ENCODE measurements around the gene PLCB3. TPM values are rescaled to one million over a fixed set of nuclear protein-coding genes. Genes with fewer than 3 reads are reported as not detected.

Gene PLCB3
- total RNA-seq, 4 donors from 2014 or later, result 196 to 453 (median 359) TPM

- peaks cover 0 to 96% (median 0%) of the 10 kb centered on the region in 3 donors for H3K36me3 ChIP-seq
- peaks cover 0 to 35% (median 0%) of the 10 kb centered on the region in 4 donors for H3K4me1 ChIP-seq
- TF ChIP-seq POLR2A (IDR thresholded peaks at IDR 0.05) (no peak), CTCF (IDR thresholded peaks at IDR 0.05) (no peak)
- H3K27me3 ChIP-seq, result no peaks in the 10 kb centered on the region
- H3K4me3 ChIP-seq, result no peak overlapping the region
- H3K9me3 ChIP-seq, result no peaks in the 10 kb centered on the region
- no peak for DNase-seq
- no peak overlapping the region for H3K27ac ChIP-seq
These were observed 7.7 kb downstream of the PLCB3 start for GRCh38 chr11:64258946-64259532.

- TF ChIP-seq POLR2A (IDR thresholded peaks at IDR 0.05) (no peak), CTCF (IDR thresholded peaks at IDR 0.05) (no peak)
- Histone ChIP-seq H3K9me3 (no peaks in the 10 kb centered on the region), H3K36me3 (peaks cover 0 to 96% (median 0%) of the 10 kb centered on the region in 3 donors), H3K27me3 (no peaks in the 10 kb centered on the region), H3K27ac (no peak overlapping the region), H3K4me3 (no peak overlapping the region), H3K4me1 (peaks cover 0 to 34% (median 0%) of the 10 kb centered on the region in 4 donors)
- DNase-seq, result no peak
These were observed 8.3 kb downstream of the PLCB3 start for GRCh38 chr11:64259533-64260067.

- Histone ChIP-seq H3K4me3 (no peak overlapping the region), H3K36me3 (peaks cover 0 to 96% (median 0%) of the 10 kb centered on the region in 3 donors)
- no peak for DNase-seq
These were observed 8.9 kb downstream of the PLCB3 start for GRCh38 chr11:64260147-64260708.

GRCh38 chr11:64261556-64262080 lies 10.3 kb downstream of the PLCB3 start:
- Histone ChIP-seq H3K36me3 (peaks cover 0 to 96% (median 0%) of the 10 kb centered on the region in 3 donors), H3K4me1 (peaks cover 0 to 34% (median 0%) of the 10 kb centered on the region in 4 donors), H3K4me3 (no peak overlapping the region), H3K27ac (no peak overlapping the region), H3K27me3 (no peaks in the 10 kb centered on the region), H3K9me3 (no peaks in the 10 kb centered on the region)
- DNase-seq, result no peak
- TF ChIP-seq CTCF (IDR thresholded peaks at IDR 0.05) (no peak), POLR2A (IDR thresholded peaks at IDR 0.05) (no peak)

More at GRCh38 chr11:64260147-64260708, 8.9 kb downstream of the PLCB3 start:
- Histone ChIP-seq H3K9me3 (no peaks in the 10 kb centered on the region), H3K27ac (no peak overlapping the region), H3K4me1 (peaks cover 0 to 34% (median 0%) of the 10 kb centered on the region in 4 donors), H3K27me3 (no peaks in the 10 kb centered on the region)
- TF ChIP-seq CTCF (IDR thresholded peaks at IDR 0.05) (no peak), POLR2A (IDR thresholded peaks at IDR 0.05) (no peak)

GRCh38 chr11:64262271-64263002 lies 11.1 kb downstream of the PLCB3 start:
- Histone ChIP-seq H3K4me1 (peaks cover 0 to 40% (median 0%) of the 10 kb centered on the region in 4 donors), H3K36me3 (peaks cover 0 to 95% (median 0%) of the 10 kb centered on the region in 3 donors), H3K27me3 (no peaks in the 10 kb centered on the region), H3K9me3 (no peaks in the 10 kb centered on the region), H3K4me3 (no peak overlapping the region), H3K27ac (no peak overlapping the region)
- DNase-seq, result no peak
- no peak for TF ChIP-seq CTCF (IDR thresholded peaks at IDR 0.05)
- TF ChIP-seq POLR2A (IDR thresholded peaks at IDR 0.05), result no peak

Measured in Peyer's patch (tissue), 4 donors.